Stimulated activated CD8-positive, alpha-beta memory T cell treated with anti-CD3 and anti-CD28 coated beads, Interleukin-4, amount 100 ng/mL, for 1 hour (primary cell): Measurements from ENCODE around the gene COPB2.

Experiments used
- DNase-seq, 2 donors: peaks; one replicate each; pipeline ENCODE4 v3.0.0-alpha.2; 2020; ENCODE audit warnings: low read depth in 2 of 2, low spot score in 1 of 2

COPB2 gene

GRCh38 chr3:139329364-139329850 is 60.0 kb downstream of the COPB2 start:
- peak; percentile 55 to 77 for DNase-seq

GRCh38 chr3:139328356-139328755 is 61.1 kb downstream of the COPB2 start:
- DNase-seq = no peak

DNA sequence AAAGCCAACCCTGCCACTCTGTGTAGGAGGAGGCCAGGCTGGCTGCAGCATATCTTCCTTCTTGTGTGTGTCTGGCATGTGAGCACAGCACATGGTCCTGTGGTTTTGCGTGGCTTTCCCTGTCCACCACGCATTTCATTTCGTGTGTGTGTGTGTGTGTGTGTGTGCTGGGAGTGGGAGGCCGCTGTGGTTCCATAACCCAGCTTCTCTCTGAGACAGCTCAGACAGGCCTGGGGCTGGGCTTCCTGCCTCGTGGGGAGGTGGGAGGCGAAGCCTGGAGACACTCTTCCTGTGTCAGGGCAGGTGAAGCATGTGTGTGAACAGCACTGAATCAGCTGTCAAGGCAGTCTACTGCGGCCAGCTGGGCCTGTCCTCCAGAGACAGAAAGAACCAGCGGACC is 61.6 kb downstream of the COPB2 start:
- no peak for DNase-seq

GRCh38 chr3:139327231-139327630 is 62.2 kb downstream of the COPB2 start:
- DNase-seq = no peak

DNA sequence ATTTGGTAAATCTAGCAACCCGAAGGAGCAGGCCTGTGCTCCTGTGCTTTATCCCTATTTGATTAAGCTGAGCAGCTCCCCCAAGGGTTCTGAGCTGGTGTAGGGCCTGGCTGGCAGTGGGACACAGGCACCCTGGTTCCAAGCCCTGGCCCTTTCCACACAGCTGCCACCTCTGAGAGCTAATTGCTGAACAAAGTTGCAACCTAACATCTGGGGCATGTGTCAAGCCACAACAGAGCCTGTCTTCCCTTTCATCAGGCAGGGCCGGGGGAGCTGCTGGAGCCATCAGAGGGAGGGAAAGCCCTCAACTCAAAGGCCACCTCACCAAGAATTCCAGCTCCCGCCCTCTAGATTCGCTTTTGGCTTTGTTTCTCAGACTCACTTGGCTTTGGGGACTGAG is 62.7 kb downstream of the COPB2 start:
- DNase-seq = no peak

GRCh38 chr3:139326131-139326530 is 63.3 kb downstream of the COPB2 start:
- no peak for DNase-seq

DNA sequence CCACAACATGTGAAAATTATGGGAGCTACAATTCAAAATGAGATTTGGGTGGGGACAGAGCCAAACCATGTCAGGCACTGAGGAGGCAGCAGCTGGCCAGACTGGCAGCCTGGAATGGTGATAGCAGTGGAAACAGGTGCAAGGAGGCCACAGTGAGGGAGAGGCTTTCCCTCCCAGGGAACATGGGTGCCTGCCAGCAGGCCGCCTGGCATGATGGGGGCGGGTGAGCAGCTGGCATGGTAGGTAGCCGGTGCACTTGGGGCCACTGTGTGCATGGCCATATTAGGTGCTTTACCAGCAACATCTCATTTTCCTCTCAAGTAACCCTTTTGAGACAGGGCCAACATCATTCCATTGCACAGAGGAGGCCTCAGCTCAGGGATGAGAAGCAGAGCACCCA is 63.9 kb downstream of the COPB2 start:
- DNase-seq = no peak

DNA sequence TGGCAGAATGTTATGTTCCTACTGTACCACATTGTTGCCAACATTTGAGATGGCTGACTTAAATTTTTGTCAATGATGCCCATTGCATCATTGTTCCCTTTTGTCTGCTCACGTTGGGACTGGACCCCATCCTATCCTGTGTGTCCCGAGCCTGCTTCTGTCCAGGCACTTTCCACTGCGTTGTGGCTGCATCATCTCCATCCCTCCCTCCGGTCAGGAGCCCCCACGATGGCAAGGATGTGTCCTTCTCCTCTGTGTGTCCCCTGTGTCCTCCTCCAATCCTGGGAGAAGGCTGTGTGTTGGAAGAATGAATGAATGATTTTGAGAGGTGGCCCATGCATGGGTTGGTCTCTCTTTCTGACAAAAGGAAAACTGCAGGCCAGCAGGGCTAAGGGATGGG is 65.0 kb downstream of the COPB2 start:
- DNase-seq = no peak

DNA sequence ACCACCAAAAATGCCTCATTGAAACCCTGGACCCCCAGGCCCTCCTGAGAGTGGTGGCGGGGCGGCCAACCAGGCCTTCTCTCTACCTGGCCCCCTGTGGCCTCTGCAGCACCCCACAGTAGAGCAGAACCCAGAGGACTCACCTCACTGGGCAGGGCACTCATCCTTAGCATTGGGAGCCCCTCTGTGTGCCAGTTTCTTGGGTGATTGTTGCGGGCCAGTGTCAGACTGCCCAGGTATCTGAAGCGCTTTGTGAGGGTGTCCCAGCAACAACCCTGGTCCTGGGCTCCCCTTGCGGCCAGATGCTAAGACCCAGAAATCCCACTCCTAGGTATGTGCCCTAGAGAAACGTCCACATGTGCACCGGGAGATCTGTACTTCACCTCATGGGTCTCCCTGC is 66.3 kb downstream of the COPB2 start:
- DNase-seq = no peak

- DNase-seq = no peak
These were observed 67.1 kb downstream of the COPB2 start for GRCh38 chr3:139322346-139322745.

GRCh38 chr3:139320551-139321309 is 68.7 kb downstream of the COPB2 start:
- DNase-seq = no peak

DNA sequence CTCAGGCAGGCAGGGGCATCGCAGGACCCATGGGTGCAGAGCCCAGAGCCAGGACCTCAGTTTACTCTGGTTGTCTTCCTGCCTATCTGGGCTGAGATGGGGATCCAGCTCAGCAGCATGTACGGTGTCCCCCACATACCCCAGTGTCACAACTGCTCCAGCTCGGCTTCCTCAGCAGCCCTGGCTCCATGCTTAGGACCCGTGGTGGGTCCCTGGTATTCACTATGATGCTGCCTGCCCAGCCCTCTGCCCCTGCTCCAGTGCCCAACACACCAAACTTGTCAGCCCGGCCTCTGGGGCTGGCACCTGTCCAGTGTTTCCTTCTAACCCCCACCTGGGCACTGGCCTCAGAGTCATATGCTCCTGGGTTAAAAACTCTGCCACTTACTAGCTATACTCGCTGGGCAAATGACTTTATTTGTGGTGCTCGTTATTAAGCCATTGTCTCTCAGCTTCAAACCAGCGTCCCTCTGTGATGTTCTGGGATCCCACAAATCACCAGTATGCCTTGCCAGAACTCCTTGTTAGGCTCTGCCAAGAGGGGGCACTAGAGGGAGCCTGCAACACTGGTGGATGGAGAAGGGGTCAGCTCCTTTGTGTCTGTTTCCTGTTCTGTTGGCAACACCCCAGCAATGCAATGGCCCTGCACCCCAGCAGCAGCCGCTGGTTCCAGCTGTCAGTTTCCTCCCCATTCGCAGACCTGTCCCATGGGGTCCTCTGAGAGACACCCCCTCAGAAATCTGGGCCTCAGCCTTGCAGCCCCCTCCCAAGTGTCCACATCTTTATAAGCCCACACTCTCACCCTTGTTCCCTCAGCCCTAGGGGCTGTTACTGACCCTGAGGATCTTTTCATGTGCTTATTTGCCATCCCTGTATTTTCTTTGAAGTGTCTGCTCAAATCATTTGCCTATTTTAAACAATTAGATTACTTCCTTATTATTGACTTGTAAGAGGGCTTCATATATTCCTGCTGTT is 69.7 kb downstream of the COPB2 start:
- DNase-seq = no peak

DNA sequence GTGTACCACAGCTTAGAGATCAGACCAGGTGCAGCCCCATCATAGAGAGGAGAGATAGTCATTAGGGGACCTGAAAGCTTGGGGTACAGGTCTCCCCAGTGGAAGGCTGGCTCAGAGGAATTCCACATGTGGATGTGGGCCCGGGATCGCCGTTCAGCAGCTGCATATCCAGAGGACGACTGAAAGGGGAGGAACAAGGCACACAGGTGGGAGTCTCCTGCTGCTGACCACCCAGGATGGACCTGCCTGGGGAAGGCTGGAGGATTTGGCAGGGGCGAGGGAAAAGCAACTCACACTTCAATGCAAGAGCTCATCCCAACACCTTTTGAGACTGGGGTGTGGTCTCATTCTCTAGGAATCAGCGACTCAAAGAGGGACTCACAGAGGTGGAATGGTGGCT is 70.6 kb downstream of the COPB2 start:
- DNase-seq = no peak

- DNase-seq = no peak
These were observed 71.0 kb downstream of the COPB2 start for GRCh38 chr3:139318431-139318816.

DNA sequence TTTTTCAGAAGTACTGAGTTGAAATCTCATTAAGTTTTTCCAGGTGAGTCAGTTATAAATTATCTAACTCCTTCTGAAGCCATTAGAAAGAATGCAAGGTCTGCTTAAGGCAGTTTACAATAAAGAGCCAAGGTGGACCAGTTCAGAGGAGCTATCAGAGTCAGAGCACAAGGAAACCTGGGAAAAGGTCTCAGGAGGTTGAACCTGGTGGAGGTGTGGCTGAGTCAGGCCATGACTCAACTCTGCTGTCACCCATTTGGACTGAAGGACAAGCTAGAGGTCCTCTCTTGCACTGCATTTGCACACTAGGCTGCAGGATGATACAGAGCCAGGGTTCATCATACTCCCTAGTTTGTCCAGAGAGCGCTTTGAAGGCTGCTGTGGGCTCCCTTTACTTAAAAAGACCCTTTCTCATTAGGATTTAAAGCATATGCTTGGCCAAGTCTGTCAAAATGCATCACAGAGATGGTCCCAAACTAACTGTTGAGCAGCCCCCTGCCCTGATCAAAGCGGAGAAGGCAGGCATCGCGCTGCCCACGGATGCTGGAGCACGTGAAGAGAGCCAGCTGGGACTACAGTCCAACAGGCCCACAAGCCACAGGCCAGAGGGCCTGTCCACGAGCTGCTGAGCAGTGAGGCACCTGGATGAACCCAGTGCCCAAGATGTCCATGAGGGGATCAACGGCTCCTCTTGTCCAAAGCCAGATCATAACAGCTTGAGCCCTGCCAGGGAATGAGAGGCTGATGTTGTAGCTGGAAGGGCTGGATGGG is 71.6 kb downstream of the COPB2 start:
- no peak for DNase-seq

GRCh38 chr3:139317215-139317614 is 72.2 kb downstream of the COPB2 start:
- no peak for DNase-seq

GRCh38 chr3:139313921-139314320 is 75.5 kb downstream of the COPB2 start:
- DNase-seq = no peak

- DNase-seq = no peak
These were observed 76.5 kb downstream of the COPB2 start for GRCh38 chr3:139312959-139313358.

DNA sequence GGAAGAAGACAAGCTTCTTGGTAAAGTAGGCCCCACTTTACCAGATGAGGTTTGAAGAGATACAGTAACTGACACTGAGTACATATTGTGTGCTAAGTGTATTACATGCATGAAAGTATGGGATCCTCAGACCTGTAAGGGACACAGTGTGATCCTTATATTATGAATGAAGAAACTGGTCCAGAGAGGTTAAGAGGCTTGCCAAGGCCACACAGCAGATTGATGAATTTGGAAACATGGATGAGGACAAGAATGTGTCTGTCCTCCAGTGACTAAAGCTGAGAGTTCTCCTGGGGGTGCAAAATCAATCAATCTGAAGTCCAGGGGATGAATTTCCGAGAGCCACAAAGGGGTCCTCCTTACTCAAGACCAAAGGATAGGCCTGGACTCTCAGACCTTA is 77.0 kb downstream of the COPB2 start:
- no peak for DNase-seq

GRCh38 chr3:139311557-139311956 is 77.9 kb downstream of the COPB2 start:
- no peak for DNase-seq

DNA sequence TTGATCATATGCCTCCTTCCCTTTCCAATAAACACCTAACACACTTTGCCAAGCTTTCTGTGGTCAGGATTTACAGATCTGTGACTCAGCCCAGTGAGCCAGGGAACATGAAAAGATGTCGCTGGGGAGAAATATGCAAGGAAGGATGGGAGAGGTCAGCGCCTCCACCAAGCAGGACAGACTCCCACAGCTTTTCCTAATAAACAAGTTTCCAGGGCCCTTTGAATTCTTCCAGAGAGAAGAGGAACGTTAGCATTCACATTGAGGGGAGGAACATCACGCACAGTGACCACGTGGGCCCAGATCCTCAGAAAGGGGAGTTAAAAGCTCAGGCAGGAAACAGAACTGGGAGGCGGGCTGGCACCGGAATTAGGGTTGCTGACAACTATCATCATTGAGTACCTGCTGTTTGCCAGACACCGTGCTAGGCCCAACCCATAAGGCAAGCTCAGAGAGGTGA is 78.9 kb downstream of the COPB2 start:
- no peak for DNase-seq
